ENCODE data around the gene COPG1. TPM values are rescaled to one million over a fixed set of nuclear protein-coding genes. Genes with fewer than 3 reads are reported as not detected.

The COPG1 gene
- total and polyA plus RNA-seq, 2 donors (not counting 1 experiment from before 2014, with no cell fraction given), result 48.9 to 85.9 TPM

DNA sequence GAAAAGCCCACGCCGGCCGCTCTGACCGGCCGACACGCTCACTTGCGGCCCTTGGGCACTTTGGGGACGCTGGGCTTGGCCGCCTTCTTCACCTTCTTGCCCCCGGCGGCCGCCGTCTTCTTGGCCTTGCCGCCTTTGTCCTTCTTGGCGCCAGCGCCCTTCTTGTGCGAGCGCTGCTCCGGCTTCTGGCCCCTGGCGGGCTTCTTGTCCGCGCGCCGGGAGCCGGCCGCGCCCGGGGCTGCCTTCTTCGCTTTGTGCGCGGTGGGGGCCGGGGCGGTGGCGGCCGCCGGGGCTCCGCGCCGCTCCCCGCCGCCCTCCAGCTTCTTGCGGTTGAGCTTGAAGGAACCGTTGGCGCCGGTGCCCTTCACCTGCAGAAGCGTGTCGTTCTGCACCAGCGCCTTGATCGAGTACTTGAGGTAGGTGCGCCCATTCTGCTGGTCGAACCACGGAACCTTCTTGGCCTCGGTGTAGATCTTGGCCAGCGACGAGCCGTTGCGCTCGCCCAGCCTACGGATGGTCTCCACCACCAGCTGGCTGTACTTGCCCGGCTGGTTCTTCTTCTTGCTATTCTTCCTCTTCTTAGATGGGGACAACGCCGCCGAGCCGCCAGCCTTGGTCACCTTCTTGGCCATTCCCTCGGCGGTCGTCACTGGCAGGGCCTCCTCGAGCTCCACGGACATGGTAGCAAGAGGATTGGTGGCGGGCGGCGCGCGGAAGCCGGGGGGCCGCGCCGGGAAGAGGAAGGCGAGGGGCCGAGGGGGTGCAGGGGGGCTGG, 66.0 kb downstream of the COPG1 start:
- H3K27me3 ChIP-seq (replicated peaks in 1 of 4; ENCODE audit: control extremely low read depth in 1 of 4, control insufficient read depth in 3 of 4, insufficient read depth in 4 of 4, low read length in 3 of 4), result peaks cover 0 to 30% (median 13%) of the 10 kb centered on the region in 4 experiments
- Mint-ChIP-seq H3K9me3 (ENCODE audit: insufficient read depth) (no peaks in the 10 kb centered on the region), H3K4me3 (peak overlapping the region; percentile 95), H3K27ac (peak overlapping the region; percentile 90), H3K4me1 (peaks cover 27% of the 10 kb centered on the region), H3K27me3 (peaks cover 18% of the 10 kb centered on the region)
- no peaks in the 10 kb centered on the region for H3K36me3 ChIP-seq (replicated peaks in 1 of 2; ENCODE audit: control extremely low read depth in 1 of 2, control insufficient read depth in 1 of 2, extremely low read depth in 1 of 2, insufficient read depth in 2 of 2, low read length in 1 of 2)
- under 1% methylated on average over 74 of the region's 80 CpGs for WGBS (ENCODE audit: insufficient coverage)
- peak overlapping the region; percentile 11 to 23 for H3K27ac ChIP-seq (ENCODE audit: low read length in 2 of 2)
- H3K4me2 ChIP-seq (replicated peaks; ENCODE audit: low read depth, low read length, poor library complexity, severe bottlenecking), result peak overlapping the region; percentile 97
- H3K4me3 ChIP-seq (ENCODE audit: control extremely low read depth in 1 of 5, extremely low read depth in 1 of 5, insufficient read depth in 1 of 5, low read depth in 2 of 5, low read length in 4 of 5), result peak overlapping the region; percentile 60 to 84 (median 82)
- peak; percentile 70 for DNase-seq
- H3K79me2 ChIP-seq (ENCODE audit: control insufficient read depth, insufficient read depth, low read length), result peaks cover 4% of the 10 kb centered on the region
- TF ChIP-seq, protein P1, sequence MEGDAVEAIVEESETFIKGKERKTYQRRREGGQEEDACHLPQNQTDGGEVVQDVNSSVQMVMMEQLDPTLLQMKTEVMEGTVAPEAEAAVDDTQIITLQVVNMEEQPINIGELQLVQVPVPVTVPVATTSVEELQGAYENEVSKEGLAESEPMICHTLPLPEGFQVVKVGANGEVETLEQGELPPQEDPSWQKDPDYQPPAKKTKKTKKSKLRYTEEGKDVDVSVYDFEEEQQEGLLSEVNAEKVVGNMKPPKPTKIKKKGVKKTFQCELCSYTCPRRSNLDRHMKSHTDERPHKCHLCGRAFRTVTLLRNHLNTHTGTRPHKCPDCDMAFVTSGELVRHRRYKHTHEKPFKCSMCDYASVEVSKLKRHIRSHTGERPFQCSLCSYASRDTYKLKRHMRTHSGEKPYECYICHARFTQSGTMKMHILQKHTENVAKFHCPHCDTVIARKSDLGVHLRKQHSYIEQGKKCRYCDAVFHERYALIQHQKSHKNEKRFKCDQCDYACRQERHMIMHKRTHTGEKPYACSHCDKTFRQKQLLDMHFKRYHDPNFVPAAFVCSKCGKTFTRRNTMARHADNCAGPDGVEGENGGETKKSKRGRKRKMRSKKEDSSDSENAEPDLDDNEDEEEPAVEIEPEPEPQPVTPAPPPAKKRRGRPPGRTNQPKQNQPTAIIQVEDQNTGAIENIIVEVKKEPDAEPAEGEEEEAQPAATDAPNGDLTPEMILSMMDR (IDR thresholded peaks at IDR 0.05), result no peak
- no peak for TF ChIP-seq EZH2 (IDR thresholded peaks at IDR 0.05; ENCODE audit: borderline replicate concordance, insufficient read depth, low read depth, low read length, poor library complexity, severe bottlenecking)
- peaks cover 26 to 40% of the 10 kb centered on the region in 2 donors for H3K4me1 ChIP-seq (ENCODE audit: control insufficient read depth in 2 of 2, insufficient read depth in 2 of 2, low read length in 2 of 2)
- ATAC-seq (ENCODE audit: low read depth), result peak; percentile 11
- intact Hi-C loops (cut with micrococcal nuclease), result loop anchor here (2.0 kb wide), 1 partner anchor 131 kb away; no protein-coding TSS in a partner anchor
- ChIA-PET POLR2A (interaction anchor here (0.8 to 2.4 kb wide), 15 partner anchors 8 to 262 kb away, joined by 3 to 30 read pairs (median 5); partner anchors contain the start of genes CNBP, COPG1, HMCES and IFT122), CTCF (interaction anchor here (0.8 to 4.2 kb wide), 24 partner anchors 8 to 345 kb away, joined by 3 to 58 read pairs (median 6); partner anchors contain the start of gene HMCES)
- no peaks in the 10 kb centered on the region for H3K9me3 ChIP-seq (ENCODE audit: control extremely low read depth in 1 of 3, control insufficient read depth in 2 of 3, insufficient read depth in 1 of 3, low read length in 2 of 3)
- peaks cover 19% of the 10 kb centered on the region for H4K20me1 ChIP-seq (ENCODE audit: control insufficient read depth, insufficient read depth, low read length, poor library complexity, severe bottlenecking)
- H3K9ac ChIP-seq (ENCODE audit: low read length), result peak overlapping the region; percentile 74
- peak overlapping the region; percentile 24 for H2AFZ ChIP-seq (ENCODE audit: insufficient read depth, low read depth, low read length, poor library complexity, severe bottlenecking)

DNA sequence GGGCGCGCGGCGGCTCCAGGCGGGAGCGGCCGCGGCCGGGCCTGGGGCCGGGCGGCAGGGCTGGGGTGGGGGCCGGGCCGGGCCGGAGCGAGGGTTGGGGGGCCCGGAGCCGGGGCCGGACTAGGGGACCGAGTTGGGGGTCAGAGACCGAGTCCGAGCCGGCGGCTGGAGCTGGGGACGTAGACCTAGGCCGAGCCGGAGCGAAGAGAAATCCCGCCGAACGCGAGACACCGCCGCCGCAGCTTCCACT, 66.5 kb downstream of the COPG1 start:
- CTCF ChIA-PET, result interaction anchor here (0.8 to 4.2 kb wide), 29 partner anchors 10 to 349 kb away, joined by 3 to 58 read pairs (median 6); partner anchors contain the start of genes COPG1 and HMCES
- TF ChIP-seq EZH2 (IDR thresholded peaks at IDR 0.05; ENCODE audit: borderline replicate concordance, insufficient read depth, low read depth, low read length, poor library complexity, severe bottlenecking), result no peak
- TF ChIP-seq, protein P1 (IDR thresholded peaks at IDR 0.05), result no peak
- Histone ChIP-seq H4K20me1 (ENCODE audit: control insufficient read depth, insufficient read depth, low read length, poor library complexity, severe bottlenecking) (peaks cover 19% of the 10 kb centered on the region), H3K27me3 (replicated peaks in 1 of 4; ENCODE audit: control extremely low read depth in 1 of 4, control insufficient read depth in 3 of 4, insufficient read depth in 4 of 4, low read length in 3 of 4) (peaks cover 0 to 30% (median 14%) of the 10 kb centered on the region in 4 experiments), H2AFZ (ENCODE audit: insufficient read depth, low read depth, low read length, poor library complexity, severe bottlenecking) (peak overlapping the region; percentile 94), H3K9ac (ENCODE audit: low read length) (peak overlapping the region; percentile 74), H3K36me3 (replicated peaks in 1 of 2; ENCODE audit: control extremely low read depth in 1 of 2, control insufficient read depth in 1 of 2, extremely low read depth in 1 of 2, insufficient read depth in 2 of 2, low read length in 1 of 2) (no peaks in the 10 kb centered on the region), H3K4me1 (ENCODE audit: control insufficient read depth in 2 of 2, insufficient read depth in 2 of 2, low read length in 2 of 2) (peaks cover 26 to 40% of the 10 kb centered on the region in 2 donors), H3K9me3 (ENCODE audit: control extremely low read depth in 1 of 3, control insufficient read depth in 2 of 3, insufficient read depth in 1 of 3, low read length in 2 of 3) (no peaks in the 10 kb centered on the region), H3K27ac (ENCODE audit: low read length in 2 of 2) (peak overlapping the region in 1 of 2 donors; percentile 78), H3K4me2 (replicated peaks; ENCODE audit: low read depth, low read length, poor library complexity, severe bottlenecking) (peak overlapping the region; percentile 97), H3K4me3 (ENCODE audit: control extremely low read depth in 1 of 5, extremely low read depth in 1 of 5, insufficient read depth in 1 of 5, low read depth in 2 of 5, low read length in 4 of 5) (peak overlapping the region; percentile 30 to 84 (median 82)), H3K79me2 (ENCODE audit: control insufficient read depth, insufficient read depth, low read length) (peaks cover 4% of the 10 kb centered on the region)
- intact Hi-C loops (cut with micrococcal nuclease), result loop anchor here (1.0 to 2.0 kb wide), 5 partner anchors 11 to 261 kb away; no protein-coding TSS in a partner anchor
- Mint-ChIP-seq H3K4me3 (peak overlapping the region; percentile 82), H3K9me3 (ENCODE audit: insufficient read depth) (no peaks in the 10 kb centered on the region), H3K27ac (peak overlapping the region; percentile 87), H3K4me1 (peaks cover 27% of the 10 kb centered on the region), H3K27me3 (peaks cover 18% of the 10 kb centered on the region)
- ATAC-seq (ENCODE audit: low read depth), result peak; percentile 12
- under 1% methylated on average over 34 of the region's 34 CpGs for WGBS (ENCODE audit: insufficient coverage)
- POLR2A ChIA-PET, result interaction anchor here (0.8 to 2.4 kb wide), 16 partner anchors 8 to 261 kb away, joined by 3 to 30 read pairs (median 5); partner anchors contain the start of genes CNBP, COPG1, HMCES and IFT122
- no peak for DNase-seq
